Activated T-helper 2 cell treated with anti-CD3 and anti-CD28 coated beads, Interferon-gamma antibody, Interleukin-2, Interleukin-4, amounts not matched to agents 10 μg/mL and 5 μg/mL and 100 μg/mL, durations not matched to agents 14 hours and 24 hours and 36 hours (primary cell): Measurements from ENCODE around the gene KCNB1. TPM values are rescaled to one million over a fixed set of nuclear protein-coding genes. Genes with fewer than 3 reads are reported as not detected.

Experiments used
- DNase-seq: peaks from one replicate; pipeline ENCODE4 v3.0.0; 2021; ENCODE audit warnings: low spot score
- H3K27ac Mint-ChIP-seq: one replicate; pipeline ENCODE4 v1.8.0; 2021; ENCODE audit warnings: mixed read lengths
- H3K27me3 Mint-ChIP-seq: one replicate; pipeline ENCODE4 v1.8.0; 2021; ENCODE audit warnings: low read depth, mixed read lengths
- H3K36me3 Mint-ChIP-seq: one replicate; pipeline ENCODE4 v1.8.0; 2021; ENCODE audit warnings: low read depth, mixed read lengths
- H3K4me1 Mint-ChIP-seq: one replicate; pipeline ENCODE4 v1.8.0; 2021; ENCODE audit warnings: low read depth, mixed read lengths
- H3K4me3 Mint-ChIP-seq: one replicate; pipeline ENCODE4 v1.8.0; 2021; ENCODE audit warnings: low read depth, mild to moderate bottlenecking, moderate library complexity, mixed read lengths
- H3K9me3 Mint-ChIP-seq: one replicate; pipeline ENCODE4 v1.8.0; 2021; ENCODE audit warnings: mixed read lengths
- intact Hi-C: fragments of 100-400 bp; cut with micrococcal nuclease; formaldehyde crosslinking; loops from one replicate; pipeline ENCODE4 v1.15.1; 2023
- total RNA-seq: library from RNA; stranded (reverse); gene quantifications from 2 replicates; pipeline ENCODE4 v1.2.3, GENCODE V29; 2022

The KCNB1 gene
- total RNA-seq, 1 donor from 2014 or later = 0.05 TPM

GRCh38 chr20:49354673-49355072, 127.8 kb downstream of the KCNB1 start:
- Mint-ChIP-seq H3K36me3 (no peaks in the 10 kb centered on the region), H3K27me3 (peaks cover 12% of the 10 kb centered on the region), H3K9me3 (no peaks in the 10 kb centered on the region), H3K4me1 (no peaks in the 10 kb centered on the region), H3K27ac (no peak overlapping the region), H3K4me3 (no peak overlapping the region)
- DNase-seq = no peak
- intact Hi-C loops = no loop called here

DNA sequence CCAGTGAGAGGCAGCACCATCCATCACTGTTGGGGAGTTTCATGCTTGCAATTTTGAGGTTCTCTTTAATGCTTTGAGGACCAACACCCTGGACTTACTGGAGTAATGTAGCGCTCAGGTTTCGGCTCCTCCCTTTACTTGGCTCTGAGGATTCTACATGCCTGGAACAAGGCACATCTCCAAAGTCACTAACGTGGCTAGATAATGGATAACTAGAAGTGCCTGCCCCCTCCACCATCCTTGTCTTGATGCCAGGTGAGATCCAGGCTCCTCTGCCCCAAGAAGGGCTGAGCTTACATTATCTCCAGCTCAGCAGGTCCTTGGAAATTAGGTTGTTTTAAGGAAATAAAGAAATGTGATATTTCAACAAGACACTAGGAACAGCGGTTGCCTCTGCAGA, 129.1 kb downstream of the KCNB1 start:
- no peak for DNase-seq
- Mint-ChIP-seq H3K4me3 (no peak overlapping the region), H3K27ac (no peak overlapping the region), H3K9me3 (no peaks in the 10 kb centered on the region), H3K36me3 (no peaks in the 10 kb centered on the region), H3K27me3 (peaks cover 18% of the 10 kb centered on the region), H3K4me1 (no peaks in the 10 kb centered on the region)
- intact Hi-C loops = no loop called here

DNA sequence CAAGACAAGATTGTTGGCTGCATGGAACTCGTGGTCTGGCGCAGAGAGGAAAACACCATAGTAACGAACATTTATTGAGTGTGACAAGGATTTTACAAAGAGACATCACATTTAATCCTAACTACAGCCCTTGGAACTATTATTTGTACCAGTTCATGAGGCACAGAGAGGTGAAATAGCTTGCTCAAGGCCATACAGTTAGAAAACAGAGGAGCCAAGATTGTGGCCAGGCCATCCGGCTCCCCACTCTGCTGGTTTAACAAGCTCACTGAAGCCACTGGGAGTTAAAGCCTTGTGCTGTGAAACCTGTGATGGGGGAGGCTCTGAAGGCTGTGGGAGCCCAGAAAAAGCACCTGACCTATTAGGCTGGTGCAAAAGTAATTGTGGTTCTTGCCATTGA, 129.7 kb downstream of the KCNB1 start:
- no peaks in the 10 kb centered on the region for H3K9me3 Mint-ChIP-seq
- H3K27ac Mint-ChIP-seq = no peak overlapping the region
- DNase-seq = no peak

DNA sequence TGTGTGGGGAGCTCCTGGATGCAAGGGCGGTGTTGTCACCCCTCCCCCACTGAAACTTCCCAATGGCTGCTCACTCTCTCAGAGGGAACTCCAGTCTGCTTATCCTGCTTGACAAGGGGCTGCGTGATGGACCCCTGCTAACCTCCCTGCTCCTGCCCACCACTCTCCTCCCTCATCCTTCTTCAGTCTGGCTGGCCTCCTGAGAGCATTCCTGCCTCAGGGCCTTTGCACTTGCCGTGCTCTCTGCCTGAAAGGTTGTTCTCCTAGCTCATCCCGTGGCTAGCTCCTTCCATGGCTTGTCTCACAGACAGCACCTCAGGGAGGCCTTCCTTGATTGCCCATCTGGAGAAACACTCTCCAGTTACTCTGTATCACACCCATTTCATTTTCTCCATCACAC, 130.7 kb downstream of the KCNB1 start:
- peaks cover 3% of the 10 kb centered on the region for H3K4me1 Mint-ChIP-seq
- no peak overlapping the region for H3K4me3 Mint-ChIP-seq
- no peaks in the 10 kb centered on the region for H3K36me3 Mint-ChIP-seq
- no peak overlapping the region for H3K27ac Mint-ChIP-seq
- no peak for DNase-seq
- intact Hi-C loops = no loop called here
- no peaks in the 10 kb centered on the region for H3K9me3 Mint-ChIP-seq
- H3K27me3 Mint-ChIP-seq = peaks cover 21% of the 10 kb centered on the region

More for the DNA sequence above, 129.7 kb downstream of the KCNB1 start:
- peaks cover 1% of the 10 kb centered on the region for H3K4me1 Mint-ChIP-seq
- intact Hi-C loops = no loop called here
- H3K4me3 Mint-ChIP-seq = no peak overlapping the region
- peaks cover 21% of the 10 kb centered on the region for H3K27me3 Mint-ChIP-seq
- no peaks in the 10 kb centered on the region for H3K36me3 Mint-ChIP-seq

DNA sequence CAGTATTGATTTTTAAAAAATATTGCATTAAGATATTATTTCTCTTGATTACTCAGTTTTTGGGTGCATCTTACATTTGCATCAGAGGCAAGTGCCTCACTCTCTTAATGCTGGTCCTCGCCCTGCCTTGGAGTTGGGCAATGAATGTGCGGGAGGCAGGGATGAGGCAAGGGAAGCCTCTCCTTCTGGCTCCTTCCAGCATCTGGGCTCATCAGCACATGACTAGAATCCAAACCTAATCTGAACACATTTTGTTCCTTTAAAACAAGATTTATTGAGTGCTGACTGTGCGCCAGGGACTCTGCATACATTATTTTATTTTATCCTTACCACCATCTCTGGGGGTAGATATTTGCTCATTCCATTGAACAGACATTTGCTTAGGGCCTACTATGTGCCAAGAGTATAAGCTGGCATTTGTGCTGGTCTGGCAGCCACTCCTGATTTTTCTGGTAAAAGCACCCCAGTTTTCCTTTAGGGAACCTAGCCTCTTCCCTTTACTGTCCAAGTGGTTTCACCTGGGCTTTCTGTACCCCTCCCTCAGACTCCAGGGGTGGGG, 132.7 kb downstream of the KCNB1 start:
- Mint-ChIP-seq H3K27me3 (peaks cover 24% of the 10 kb centered on the region), H3K4me1 (peaks cover 3% of the 10 kb centered on the region), H3K27ac (no peak overlapping the region), H3K36me3 (no peaks in the 10 kb centered on the region), H3K4me3 (no peak overlapping the region), H3K9me3 (no peaks in the 10 kb centered on the region)
- no peak for DNase-seq
- intact Hi-C loops = no loop called here

DNA sequence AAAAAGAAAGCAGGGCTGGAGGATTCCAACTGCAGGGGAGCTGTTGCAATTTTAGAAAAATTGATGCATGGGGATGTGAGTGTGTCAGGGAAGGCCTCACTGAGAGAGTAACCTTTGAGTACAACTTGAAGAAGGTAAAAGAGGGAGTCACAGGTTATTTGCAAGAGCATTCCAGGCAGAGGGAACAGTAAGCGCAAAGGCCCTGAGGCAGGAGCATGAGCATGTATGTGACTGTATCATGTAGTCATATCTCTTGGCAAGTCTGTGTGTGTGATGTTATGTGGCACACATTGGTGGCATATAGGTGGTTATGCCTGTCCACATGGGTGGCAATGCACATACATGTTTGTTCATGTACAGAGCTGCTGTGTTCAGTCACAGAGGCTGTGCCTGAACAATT, 133.4 kb downstream of the KCNB1 start:
- H3K4me1 Mint-ChIP-seq = peaks cover 3% of the 10 kb centered on the region
- H3K36me3 Mint-ChIP-seq = no peaks in the 10 kb centered on the region
- no peaks in the 10 kb centered on the region for H3K9me3 Mint-ChIP-seq
- H3K27me3 Mint-ChIP-seq = peaks cover 25% of the 10 kb centered on the region
- no peak for DNase-seq
- H3K27ac Mint-ChIP-seq = no peak overlapping the region
- no peak overlapping the region for H3K4me3 Mint-ChIP-seq
- intact Hi-C loops = no loop called here

GRCh38 chr20:49348563-49348962, 133.9 kb downstream of the KCNB1 start:
- no peaks in the 10 kb centered on the region for H3K36me3 Mint-ChIP-seq
- peaks cover 30% of the 10 kb centered on the region for H3K27me3 Mint-ChIP-seq
- peaks cover 3% of the 10 kb centered on the region for H3K4me1 Mint-ChIP-seq
- intact Hi-C loops = no loop called here
- no peak overlapping the region for H3K4me3 Mint-ChIP-seq
- DNase-seq = no peak
- H3K9me3 Mint-ChIP-seq = no peaks in the 10 kb centered on the region
- no peak overlapping the region for H3K27ac Mint-ChIP-seq

DNA sequence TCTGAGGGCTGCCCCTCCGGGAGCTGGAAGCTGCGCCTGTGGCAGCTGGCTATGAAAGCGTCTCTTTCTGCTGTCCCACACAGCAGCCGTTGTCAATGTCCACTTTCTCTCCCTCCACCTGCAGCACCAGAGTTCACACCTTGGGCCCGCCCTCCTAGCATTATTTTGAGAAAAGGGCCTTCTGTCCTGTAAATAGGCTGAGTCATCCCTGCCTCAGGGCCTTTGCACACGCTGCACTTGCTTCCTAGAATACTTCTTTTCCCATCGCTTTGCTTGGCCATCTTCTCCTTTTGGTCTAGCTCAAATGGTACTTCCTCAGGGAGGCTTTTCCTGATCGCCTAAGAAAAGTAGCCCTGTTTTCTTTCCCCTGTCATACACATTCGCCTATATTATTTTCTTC, 135.3 kb downstream of the KCNB1 start:
- DNase-seq = no peak
- no peaks in the 10 kb centered on the region for H3K9me3 Mint-ChIP-seq
- peaks cover 34% of the 10 kb centered on the region for H3K27me3 Mint-ChIP-seq
- no peak overlapping the region for H3K27ac Mint-ChIP-seq
- H3K36me3 Mint-ChIP-seq = no peaks in the 10 kb centered on the region
- intact Hi-C loops = no loop called here
- peaks cover 3% of the 10 kb centered on the region for H3K4me1 Mint-ChIP-seq
- H3K4me3 Mint-ChIP-seq = no peak overlapping the region

DNA sequence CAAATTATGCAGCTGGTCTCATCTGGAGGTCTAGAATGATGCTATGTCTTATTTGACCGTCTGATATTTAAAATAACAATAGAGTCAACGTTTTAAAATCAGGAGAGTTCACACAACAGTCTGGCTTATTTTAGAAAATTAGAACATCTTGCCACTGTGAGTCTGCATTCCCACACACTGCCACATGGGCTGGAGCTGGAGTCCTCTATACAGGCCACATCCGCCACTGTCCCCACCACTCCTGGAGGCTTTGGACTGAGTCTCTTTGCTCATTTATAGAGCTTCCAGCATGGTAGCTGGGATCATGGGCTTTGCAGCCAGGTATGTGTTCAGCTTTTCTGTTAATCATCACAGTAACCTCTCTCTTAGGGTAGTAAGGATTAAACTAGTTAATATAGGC, 135.8 kb downstream of the KCNB1 start:
- Mint-ChIP-seq H3K27ac (no peak overlapping the region), H3K9me3 (no peaks in the 10 kb centered on the region), H3K4me3 (no peak overlapping the region), H3K36me3 (no peaks in the 10 kb centered on the region), H3K4me1 (peaks cover 3% of the 10 kb centered on the region), H3K27me3 (peaks cover 30% of the 10 kb centered on the region)
- intact Hi-C loops = no loop called here
- DNase-seq = no peak

GRCh38 chr20:49345524-49345923, 136.9 kb downstream of the KCNB1 start:
- intact Hi-C loops = no loop called here
- Mint-ChIP-seq H3K27ac (no peak overlapping the region), H3K36me3 (no peaks in the 10 kb centered on the region), H3K9me3 (no peaks in the 10 kb centered on the region), H3K27me3 (peaks cover 27% of the 10 kb centered on the region), H3K4me3 (no peak overlapping the region), H3K4me1 (peaks cover 3% of the 10 kb centered on the region)
- no peak for DNase-seq

DNA sequence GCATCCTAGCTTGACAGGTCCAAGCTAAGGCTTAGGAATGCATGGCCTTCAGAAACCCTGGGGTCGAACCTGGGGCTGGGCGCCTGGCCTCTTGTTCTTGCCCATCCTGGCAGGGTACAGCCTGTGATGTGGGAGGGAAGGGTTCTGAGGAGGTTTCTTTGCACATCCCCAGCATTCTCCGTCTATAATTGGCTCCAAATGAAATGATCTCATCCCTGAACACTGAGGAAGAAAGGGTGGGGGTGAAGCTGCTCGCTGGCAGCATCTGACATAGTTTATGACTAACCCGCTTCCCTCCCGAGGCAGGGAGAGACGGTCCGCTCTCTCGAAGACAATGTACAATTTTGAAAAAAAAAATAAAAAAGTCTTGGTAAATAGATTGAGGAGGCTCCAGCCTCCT, 137.5 kb downstream of the KCNB1 start:
- H3K4me1 Mint-ChIP-seq = peaks cover 3% of the 10 kb centered on the region
- H3K4me3 Mint-ChIP-seq = no peak overlapping the region
- H3K27me3 Mint-ChIP-seq = peaks cover 26% of the 10 kb centered on the region

GRCh38 chr20:49344140-49344539, 138.3 kb downstream of the KCNB1 start:
- DNase-seq = no peak
- Mint-ChIP-seq H3K27ac (no peak overlapping the region), H3K27me3 (peaks cover 26% of the 10 kb centered on the region), H3K4me3 (no peak overlapping the region), H3K9me3 (no peaks in the 10 kb centered on the region), H3K4me1 (peaks cover 3% of the 10 kb centered on the region), H3K36me3 (no peaks in the 10 kb centered on the region)
- intact Hi-C loops = no loop called here

More for the DNA sequence above, 137.5 kb downstream of the KCNB1 start:
- no peak overlapping the region for H3K27ac Mint-ChIP-seq
- H3K36me3 Mint-ChIP-seq = no peaks in the 10 kb centered on the region
- intact Hi-C loops = no loop called here
- H3K9me3 Mint-ChIP-seq = no peaks in the 10 kb centered on the region
- no peak for DNase-seq

GRCh38 chr20:49343246-49343645, 139.2 kb downstream of the KCNB1 start:
- Mint-ChIP-seq H3K4me3 (no peak overlapping the region), H3K4me1 (peaks cover 3% of the 10 kb centered on the region)
- intact Hi-C loops = no loop called here

More at GRCh38 chr20:49343246-49343645, 139.2 kb downstream of the KCNB1 start:
- Mint-ChIP-seq H3K27me3 (peaks cover 19% of the 10 kb centered on the region), H3K36me3 (no peaks in the 10 kb centered on the region), H3K9me3 (no peaks in the 10 kb centered on the region), H3K27ac (no peak overlapping the region)
- no peak for DNase-seq
